H1 (cell line): ENCODE measurements around the gene CD40LG. TPM values are rescaled to one million over a fixed set of nuclear protein-coding genes. Genes with fewer than 3 reads are reported as not detected.

Experiments used
- polyA plus RNA-seq, 7 experiments: library from polyadenylated mRNA; depleted of rRNA in 3 of 7; stranded (reverse) in 5 of 7; unstranded in 2 of 7; fragments of >200 nt in 5 of 7; fragments of 200-250 nt in 2 of 7; gene quantifications; 1 replicate in 5 of 7; 2 replicates in 1 of 7; 4 replicates in 1 of 7; pipeline versions ENCODE4 v1.2.1 to v1.2.3, GENCODE V29; 2011 to 2013; ENCODE audit warnings: missing spikeins in 2 of 7, mixed read lengths in 2 of 7
- total RNA-seq: library from RNA; stranded (reverse); fragmentation: NEBNext Ultra II Directional; extraction: Animal tissue kit (Norgen Biotek cat#: 25700); gene quantifications from 2 replicates; pipeline ENCODE4 v1.2.1, GENCODE V29; 2021
- TF ChIP-seq, protein P1 (sequence below): IDR thresholded peaks from 2 replicates; pipeline ENCODE4 v1.6.1; 2011; ENCODE audit warnings: low read depth, mild to moderate bottlenecking, low read length; ENCODE audit not compliant: insufficient read depth

Gene CD40LG
- total and polyA plus RNA-seq, 2 of the 8 experiments (the other 6 are each of a cell fraction or from before 2014, with no cell fraction given) = not detected

DNA sequence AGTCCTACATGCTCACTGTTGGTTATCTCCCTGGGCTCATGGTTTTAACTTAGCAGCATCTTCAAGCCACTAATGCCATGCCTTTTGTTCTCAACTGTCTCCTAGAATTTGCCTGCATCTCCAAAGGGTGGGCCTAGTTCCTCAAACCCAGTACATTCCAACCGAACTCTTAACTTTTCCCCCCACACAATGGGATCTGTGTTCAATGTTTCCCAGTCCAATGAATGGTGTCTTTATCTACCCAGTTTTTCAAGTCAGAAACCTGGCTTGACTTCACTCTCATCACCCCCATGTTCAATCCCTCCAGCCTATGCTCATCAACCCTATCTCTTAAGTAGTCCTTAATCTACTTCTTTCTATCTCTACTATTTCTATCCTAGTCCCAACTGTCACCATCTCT is 12.9 kb downstream of the CD40LG start (continued):
- TF ChIP-seq, protein P1, sequence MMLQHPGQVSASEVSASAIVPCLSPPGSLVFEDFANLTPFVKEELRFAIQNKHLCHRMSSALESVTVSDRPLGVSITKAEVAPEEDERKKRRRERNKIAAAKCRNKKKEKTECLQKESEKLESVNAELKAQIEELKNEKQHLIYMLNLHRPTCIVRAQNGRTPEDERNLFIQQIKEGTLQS = no peak
